Measurements from ENCODE around the gene CTBS.
"Not testable (repeated sequence)": the region's sequence is repeated elsewhere in the genome, so short reads cannot be mapped to it uniquely, and the experiment has no call there.

The CTBS gene, protein sequence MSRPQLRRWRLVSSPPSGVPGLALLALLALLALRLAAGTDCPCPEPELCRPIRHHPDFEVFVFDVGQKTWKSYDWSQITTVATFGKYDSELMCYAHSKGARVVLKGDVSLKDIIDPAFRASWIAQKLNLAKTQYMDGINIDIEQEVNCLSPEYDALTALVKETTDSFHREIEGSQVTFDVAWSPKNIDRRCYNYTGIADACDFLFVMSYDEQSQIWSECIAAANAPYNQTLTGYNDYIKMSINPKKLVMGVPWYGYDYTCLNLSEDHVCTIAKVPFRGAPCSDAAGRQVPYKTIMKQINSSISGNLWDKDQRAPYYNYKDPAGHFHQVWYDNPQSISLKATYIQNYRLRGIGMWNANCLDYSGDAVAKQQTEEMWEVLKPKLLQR

GRCh38 chr1:84573967-84574842, at the start of gene CTBS:
TSS of gene CTBS (minus strand) at chr1:84574440. CDS start at chr1:84574415, 25 bp downstream.
- DNase-seq (ENCODE audit: low read depth), result peak; percentile 76

DNA sequence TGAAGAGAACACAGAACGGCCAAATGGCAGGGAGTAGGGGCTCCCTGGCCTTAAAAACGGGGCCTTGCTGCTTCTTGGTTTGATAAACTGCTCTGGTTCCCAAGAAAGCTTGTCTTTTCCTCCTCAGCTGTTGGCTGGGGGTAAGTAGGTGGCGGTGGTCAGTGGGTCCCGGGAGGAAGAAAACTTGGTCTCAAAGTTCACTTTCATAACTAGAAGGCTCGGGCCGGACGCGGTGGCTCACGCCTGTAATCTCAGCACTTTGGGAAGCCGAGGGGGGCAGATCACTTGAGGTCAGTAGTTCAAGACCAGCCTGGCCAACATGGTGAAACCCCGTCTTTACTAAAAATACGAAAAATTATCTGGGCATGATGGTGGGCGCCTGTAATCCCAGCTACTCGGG, 47.3 kb upstream of the CTBS start:
- DNase-seq (ENCODE audit: low read depth), result no peak

DNA sequence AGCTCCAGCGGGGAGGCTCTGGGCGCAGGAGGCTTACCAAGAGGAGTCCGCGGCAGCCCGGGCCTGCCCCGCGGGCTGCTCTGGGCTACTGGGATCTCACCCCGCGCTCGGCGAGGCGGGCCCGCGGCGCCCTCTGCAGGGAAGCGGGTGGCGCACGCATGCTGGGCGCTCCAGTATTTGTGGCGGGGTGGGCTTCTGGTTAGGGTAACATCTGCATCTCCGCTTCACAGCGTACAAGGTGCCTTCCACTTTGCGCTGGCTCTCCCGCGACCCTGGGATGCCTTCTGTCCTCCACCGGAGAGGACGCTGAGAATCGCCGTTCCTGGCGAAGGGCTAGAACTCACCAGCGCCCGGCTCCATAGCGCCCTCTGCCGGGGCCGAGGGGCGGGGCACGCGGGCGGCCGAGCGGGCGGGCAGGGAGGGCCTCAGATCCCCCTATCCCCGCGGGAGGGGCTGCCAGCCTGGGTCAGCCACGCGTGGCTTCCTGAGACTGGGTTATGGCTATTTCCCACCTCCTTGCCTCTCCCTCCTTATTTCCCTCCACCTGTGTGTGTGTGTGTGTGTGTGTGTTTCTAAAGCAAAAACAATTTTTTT, 46.6 kb upstream of the CTBS start:
- DNase-seq (ENCODE audit: low read depth), result peak; percentile 51

GRCh38 chr1:84619383-84620102, 45.3 kb upstream of the CTBS start:
- DNase-seq (ENCODE audit: low read depth), result no peak

- no peak for DNase-seq (ENCODE audit: low read depth)
These were observed 43.1 kb upstream of the CTBS start for GRCh38 chr1:84617349-84617748.

GRCh38 chr1:84615790-84616189, 41.5 kb upstream of the CTBS start:
- DNase-seq (ENCODE audit: low read depth), result no peak

GRCh38 chr1:84613887-84614286, 39.6 kb upstream of the CTBS start:
- DNase-seq (ENCODE audit: low read depth), result no peak

DNA sequence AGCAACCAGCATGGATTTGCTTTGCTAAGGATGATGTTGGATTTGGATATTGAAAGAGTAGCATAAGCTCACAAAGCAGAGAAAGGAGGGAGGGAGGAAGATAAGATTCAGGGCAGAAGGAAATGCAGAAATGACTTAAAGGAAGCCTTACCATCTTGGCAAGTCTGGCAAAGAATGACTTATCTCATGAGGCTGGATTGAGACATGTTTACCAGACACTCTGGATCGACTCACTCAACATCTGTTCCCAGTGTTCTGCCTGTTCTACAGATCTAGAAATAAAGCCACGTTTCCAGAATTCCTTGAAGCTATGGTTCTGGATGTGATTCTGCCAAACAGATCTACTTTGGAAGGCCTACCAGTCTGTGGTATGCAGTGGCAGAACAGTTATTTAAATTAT, 38.8 kb upstream of the CTBS start:
- no peak for DNase-seq (ENCODE audit: low read depth)

DNA sequence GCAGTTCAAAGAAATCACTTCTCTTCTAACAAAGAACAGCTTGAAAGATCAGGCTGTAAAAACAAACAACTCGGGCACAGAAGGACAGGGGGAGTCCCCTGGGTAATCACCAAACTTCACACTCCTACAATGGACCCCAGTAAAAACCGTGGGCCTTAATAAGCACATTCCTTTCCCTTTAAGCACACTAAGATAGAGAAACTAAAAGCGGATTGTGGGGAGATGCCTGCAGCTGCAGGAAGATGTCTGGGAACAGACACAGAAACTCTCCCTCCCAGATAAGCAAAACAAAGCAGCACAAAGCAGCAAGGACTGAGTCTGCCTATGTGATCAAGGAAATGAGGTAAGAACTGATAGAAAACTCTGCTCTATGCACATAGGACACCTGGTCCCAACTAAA, 37.6 kb upstream of the CTBS start:
- DNase-seq (ENCODE audit: low read depth), result no peak

DNA sequence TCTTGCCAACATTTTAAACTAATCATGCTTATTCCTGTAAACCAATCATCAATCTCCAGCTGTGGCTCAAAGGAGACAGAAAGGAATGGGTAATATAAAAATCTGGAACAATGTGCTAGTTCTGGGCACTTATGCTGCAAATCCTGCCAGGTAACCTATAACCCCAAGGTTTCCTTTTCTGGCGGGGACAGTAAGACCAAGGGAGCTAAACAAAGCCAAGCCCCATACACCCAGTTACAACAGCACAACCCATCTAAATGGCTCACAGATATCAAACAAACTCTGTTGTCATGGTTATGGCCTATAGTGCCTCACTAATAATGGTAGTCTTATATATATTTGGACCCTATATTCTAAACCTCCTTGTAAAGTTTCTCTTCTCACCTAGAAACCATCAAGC, 36.9 kb upstream of the CTBS start:
- no peak for DNase-seq (ENCODE audit: low read depth)

- no peak for DNase-seq (ENCODE audit: low read depth)
These were observed 32.7 kb upstream of the CTBS start for GRCh38 chr1:84606977-84607376.

GRCh38 chr1:84605157-84605556, 30.9 kb upstream of the CTBS start:
- no peak for DNase-seq (ENCODE audit: low read depth)

- DNase-seq (ENCODE audit: low read depth), result no peak
These were observed 29.9 kb upstream of the CTBS start for GRCh38 chr1:84603941-84604830.

DNA sequence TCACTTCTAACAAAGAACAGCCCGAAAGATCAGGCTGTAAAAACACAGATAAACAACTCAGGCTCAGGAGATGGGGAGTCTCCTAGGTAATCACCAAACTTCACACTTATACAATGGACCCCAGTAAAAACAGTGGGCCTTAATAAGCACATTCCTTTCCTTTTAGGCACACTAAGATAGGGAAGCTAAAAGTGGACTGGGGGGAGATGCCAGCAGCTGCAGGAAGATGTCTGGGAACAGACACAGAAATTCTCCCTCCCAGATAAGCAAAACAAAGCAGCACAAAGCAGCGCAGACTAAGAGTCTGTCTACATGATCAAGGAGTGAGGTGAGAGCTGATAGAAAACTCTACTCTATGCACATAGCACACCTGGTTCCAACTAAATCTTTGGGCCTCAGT, 29.0 kb upstream of the CTBS start:
- no peak for DNase-seq (ENCODE audit: low read depth)

- DNase-seq (ENCODE audit: low read depth), result no peak
These were observed 26.6 kb upstream of the CTBS start for GRCh38 chr1:84600796-84601195.

GRCh38 chr1:84598846-84599741, 24.9 kb upstream of the CTBS start:
- no peak for DNase-seq (ENCODE audit: low read depth)

GRCh38 chr1:84598418-84598817, 24.2 kb upstream of the CTBS start:
- DNase-seq (ENCODE audit: low read depth), result no peak

GRCh38 chr1:84597011-84597410, 22.8 kb upstream of the CTBS start:
- no peak for DNase-seq (ENCODE audit: low read depth)

DNA sequence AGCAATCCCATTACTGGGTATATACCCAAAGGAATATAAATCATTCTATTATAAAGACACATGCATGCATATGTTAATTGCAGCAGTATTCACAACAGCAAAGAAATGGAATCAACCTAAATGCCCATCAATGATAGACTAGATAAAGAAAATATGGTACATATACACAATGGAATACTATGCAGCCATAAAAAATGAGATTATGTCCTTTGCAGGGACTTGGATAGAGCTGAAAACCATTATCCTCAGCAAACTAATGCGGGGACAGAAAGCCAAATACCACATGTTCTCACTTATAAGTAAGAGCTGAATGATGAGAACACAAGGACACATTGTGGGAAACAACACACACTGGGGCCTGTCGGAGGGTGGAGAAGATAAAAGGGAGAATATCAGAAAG, 20.7 kb upstream of the CTBS start:
- not testable (repeated sequence) for DNase-seq (ENCODE audit: low read depth)

- DNase-seq (ENCODE audit: low read depth), result no peak
These were observed 12.9 kb upstream of the CTBS start for GRCh38 chr1:84587099-84587498.

Measured in stimulated activated CD8-positive, alpha-beta memory T cell treated with anti-CD3 and anti-CD28 coated beads, Interleukin-12 subunit alpha, Interleukin-12 subunit beta, amount 100 ng/mL, for 1 hour (primary cell).